Hepatocyte (in vitro differentiated cells): ENCODE results near the gene GALNT11.

Experiments
- CTCF ChIP-seq: fragments of 200-600 bp; sonication (generic); IDR thresholded peaks from 2 replicates; pipeline ENCODE4 v1.5.1; 2016; ENCODE audit warnings: antibody characterized with exemption, mild to moderate bottlenecking; ENCODE audit not compliant: poor library complexity
- EZH2 ChIP-seq: fragments of 200-600 bp; sonication (generic); IDR thresholded peaks from 2 replicates; pipeline ENCODE4 v1.6.1; 2016; ENCODE audit warnings: antibody characterized with exemption, mild to moderate bottlenecking, borderline replicate concordance

- no peak for TF ChIP-seq EZH2
- no peak for TF ChIP-seq CTCF
Observed at GRCh38 chr7:152120776-152121175, 95.3 kb downstream of the GALNT11 start.
